Measurements from ENCODE around the gene CTCF. TPM values are rescaled to one million over a fixed set of nuclear protein-coding genes. Genes with fewer than 3 reads are reported as not detected.

Gene CTCF
- total RNA-seq, 3 donors from 2014 or later = 41.1 to 55.5 (median 43.4) TPM

GRCh38 chr16:67551972-67552371 lies 10.4 kb upstream of the CTCF start:
- H3K4me1 ChIP-seq (ENCODE audit: low read depth) = peaks cover 9% of the 10 kb centered on the region
- no peak for ATAC-seq
- intact Hi-C loops (cut with DNase I, micrococcal nuclease) = no loop called here
- no peak for TF ChIP-seq CTCF (IDR thresholded peaks at IDR 0.05)
- no peaks in the 10 kb centered on the region for H3K9me3 ChIP-seq
- no peaks in the 10 kb centered on the region for H3K36me3 ChIP-seq (ENCODE audit: low read depth)
- no peak overlapping the region for H3K4me3 ChIP-seq
- no peak for DNase-seq

GRCh38 chr16:67552476-67552875 lies 9.8 kb upstream of the CTCF start:
- no peak for ATAC-seq

GRCh38 chr16:67555795-67556212 lies 6.5 kb upstream of the CTCF start:
- intact Hi-C loops (cut with DNase I, micrococcal nuclease) = no loop called here
- no peaks in the 10 kb centered on the region for H3K4me1 ChIP-seq (ENCODE audit: low read depth)
- peak; percentile 74 for ATAC-seq
- H3K36me3 ChIP-seq (ENCODE audit: low read depth) = no peaks in the 10 kb centered on the region
- no peak for TF ChIP-seq CTCF (IDR thresholded peaks at IDR 0.05)
- H3K4me3 ChIP-seq = no peak overlapping the region
- no peaks in the 10 kb centered on the region for H3K9me3 ChIP-seq
- DNase-seq = no peak

More at GRCh38 chr16:67552476-67552875, 9.8 kb upstream of the CTCF start:
- H3K4me1 ChIP-seq (ENCODE audit: low read depth) = peaks cover 4% of the 10 kb centered on the region
- H3K9me3 ChIP-seq = no peaks in the 10 kb centered on the region
- TF ChIP-seq CTCF (IDR thresholded peaks at IDR 0.05) = no peak
- DNase-seq = peak in 1 of 3 donors; percentile 6
- H3K4me3 ChIP-seq = no peak overlapping the region
- intact Hi-C loops (cut with DNase I, micrococcal nuclease) = no loop called here
- H3K36me3 ChIP-seq (ENCODE audit: low read depth) = no peaks in the 10 kb centered on the region

GRCh38 chr16:67558859-67559258 lies 3.5 kb upstream of the CTCF start:
- TF ChIP-seq CTCF (IDR thresholded peaks at IDR 0.05) = no peak
- no peaks in the 10 kb centered on the region for H3K9me3 ChIP-seq
- H3K36me3 ChIP-seq (ENCODE audit: low read depth) = peaks cover 6% of the 10 kb centered on the region
- no peak for DNase-seq
- intact Hi-C loops (cut with DNase I, micrococcal nuclease) = no loop called here
- ATAC-seq = no peak
- no peak overlapping the region for H3K4me3 ChIP-seq
- peaks cover 7% of the 10 kb centered on the region for H3K4me1 ChIP-seq (ENCODE audit: low read depth)

DNA sequence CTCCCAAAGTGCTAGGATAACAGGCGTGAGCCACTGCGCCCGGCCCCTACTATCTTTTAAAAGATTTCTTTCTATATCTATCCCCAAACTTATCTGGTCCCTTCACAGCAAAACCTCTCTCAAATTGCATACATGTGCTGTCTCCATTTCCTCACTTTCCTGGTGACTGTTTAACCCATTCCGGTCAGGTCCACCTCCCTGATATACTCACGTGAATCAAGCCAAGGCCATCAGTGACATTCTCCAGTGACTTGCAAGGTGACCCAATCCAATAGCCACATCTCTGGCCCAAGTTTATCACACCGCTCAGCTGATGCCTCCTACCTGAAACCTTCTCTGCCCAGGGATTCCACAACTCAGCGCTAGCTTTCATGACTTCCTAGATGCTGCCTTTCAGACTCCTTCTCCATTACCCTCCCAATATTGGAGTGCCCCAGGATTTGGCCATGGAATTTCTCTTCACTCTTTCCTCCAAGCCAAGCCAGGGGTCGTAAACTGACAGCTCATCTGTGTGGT lies 1.4 kb upstream of the CTCF start:
- intact Hi-C loops (cut with DNase I, micrococcal nuclease) = no loop called here
- no peak for TF ChIP-seq CTCF (IDR thresholded peaks at IDR 0.05)
- ATAC-seq (no peak), DNase-seq (peak in 1 of 3 donors; percentile 5)
- Histone ChIP-seq H3K4me1 (ENCODE audit: low read depth) (peaks cover 20% of the 10 kb centered on the region), H3K9me3 (no peaks in the 10 kb centered on the region), H3K36me3 (ENCODE audit: low read depth) (peaks cover 6% of the 10 kb centered on the region), H3K4me3 (no peak overlapping the region)

DNA sequence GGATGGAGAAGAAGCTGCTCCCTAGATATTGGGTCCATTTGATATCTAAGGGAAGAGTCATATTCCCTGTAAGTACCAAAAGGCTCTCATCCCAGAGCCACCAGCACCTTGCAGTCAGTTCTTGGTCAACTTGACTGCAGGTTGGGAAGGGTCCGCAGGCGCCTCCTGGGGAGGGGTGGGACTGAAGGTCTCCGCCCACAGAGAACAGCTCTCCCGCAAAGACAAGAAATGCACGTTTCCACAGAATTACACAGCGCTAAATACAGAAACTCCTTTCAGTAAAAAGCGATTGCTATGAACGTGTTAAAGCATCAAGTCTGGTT lies 864 bp upstream of the CTCF start:
- no peak for TF ChIP-seq CTCF (IDR thresholded peaks at IDR 0.05)
- H3K4me3 ChIP-seq = peak overlapping the region; percentile 96
- H3K4me1 ChIP-seq (ENCODE audit: low read depth) = peaks cover 20% of the 10 kb centered on the region
- no peak for ATAC-seq
- intact Hi-C loops (cut with DNase I, micrococcal nuclease) = no loop called here
- no peaks in the 10 kb centered on the region for H3K9me3 ChIP-seq
- peak in 1 of 3 donors; percentile 58 for DNase-seq
- peaks cover 6% of the 10 kb centered on the region for H3K36me3 ChIP-seq (ENCODE audit: low read depth)

All from mucosa of descending colon (tissue), 3 donors.